Peyer's patch (tissue), 4 donors: ENCODE results near the gene RHOJ.

Source experiments
- POLR2A ChIP-seq, 2 donors: fragments of 450-650 bp; IDR thresholded peaks; one replicate each; pipeline ENCODE4 v1.5.1; 2017; ENCODE audit warnings: antibody characterized with exemption in 2 of 2, mild to moderate bottlenecking in 2 of 2, moderate library complexity in 2 of 2
- TF ChIP-seq, protein P1 (sequence below), 6 experiments: fragments of 450-650 bp in 4 of 6; fragments of 200-600 bp in 2 of 6; sonication (generic) in 1 of 6; IDR thresholded peaks; one replicate each; pipeline ENCODE4 v1.5.1; 2017 to 2019; ENCODE audit warnings: antibody characterized with exemption in 6 of 6, mild to moderate bottlenecking in 3 of 6, moderate library complexity in 1 of 6

DNA sequence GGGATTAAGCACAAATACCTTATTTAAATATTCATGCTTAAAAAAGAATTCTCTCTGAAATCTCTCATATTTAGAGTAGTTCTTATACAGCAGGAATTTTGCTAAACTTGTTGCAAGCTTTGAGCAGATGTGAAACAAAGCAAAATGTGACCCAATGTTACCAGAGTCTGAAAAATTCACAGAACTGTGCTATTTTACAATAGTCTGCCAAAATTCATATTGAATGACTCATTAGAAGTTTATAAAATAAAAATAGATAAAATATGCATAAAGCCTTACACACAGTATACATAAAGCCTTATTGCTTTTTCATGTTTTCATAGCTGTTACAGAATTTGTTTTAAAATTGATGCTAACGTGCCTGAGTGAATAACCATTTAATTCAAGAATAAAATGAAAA is 17.8 kb upstream of the RHOJ start:
- TF ChIP-seq, protein P1, sequence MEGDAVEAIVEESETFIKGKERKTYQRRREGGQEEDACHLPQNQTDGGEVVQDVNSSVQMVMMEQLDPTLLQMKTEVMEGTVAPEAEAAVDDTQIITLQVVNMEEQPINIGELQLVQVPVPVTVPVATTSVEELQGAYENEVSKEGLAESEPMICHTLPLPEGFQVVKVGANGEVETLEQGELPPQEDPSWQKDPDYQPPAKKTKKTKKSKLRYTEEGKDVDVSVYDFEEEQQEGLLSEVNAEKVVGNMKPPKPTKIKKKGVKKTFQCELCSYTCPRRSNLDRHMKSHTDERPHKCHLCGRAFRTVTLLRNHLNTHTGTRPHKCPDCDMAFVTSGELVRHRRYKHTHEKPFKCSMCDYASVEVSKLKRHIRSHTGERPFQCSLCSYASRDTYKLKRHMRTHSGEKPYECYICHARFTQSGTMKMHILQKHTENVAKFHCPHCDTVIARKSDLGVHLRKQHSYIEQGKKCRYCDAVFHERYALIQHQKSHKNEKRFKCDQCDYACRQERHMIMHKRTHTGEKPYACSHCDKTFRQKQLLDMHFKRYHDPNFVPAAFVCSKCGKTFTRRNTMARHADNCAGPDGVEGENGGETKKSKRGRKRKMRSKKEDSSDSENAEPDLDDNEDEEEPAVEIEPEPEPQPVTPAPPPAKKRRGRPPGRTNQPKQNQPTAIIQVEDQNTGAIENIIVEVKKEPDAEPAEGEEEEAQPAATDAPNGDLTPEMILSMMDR (IDR thresholded peaks at IDR 0.05): no peak
- TF ChIP-seq POLR2A (IDR thresholded peaks at IDR 0.05): no peak
